HG03139 (cell line): ENCODE measurements around the gene PDE4D.
A peak's percentile ranks its signal among the peaks of the same experiment; 100 is the strongest.
"Not testable (repeated sequence)": the region's sequence is repeated elsewhere in the genome, so short reads cannot be mapped to it uniquely, and the experiment has no call there.

Source experiments
- ATAC-seq: cut with Tn5 transposase; IDR thresholded peaks from one replicate; pipeline ENCODE4 v1.9.1; 2021; ENCODE audit not compliant: unreplicated experiment

PDE4D gene

DNA sequence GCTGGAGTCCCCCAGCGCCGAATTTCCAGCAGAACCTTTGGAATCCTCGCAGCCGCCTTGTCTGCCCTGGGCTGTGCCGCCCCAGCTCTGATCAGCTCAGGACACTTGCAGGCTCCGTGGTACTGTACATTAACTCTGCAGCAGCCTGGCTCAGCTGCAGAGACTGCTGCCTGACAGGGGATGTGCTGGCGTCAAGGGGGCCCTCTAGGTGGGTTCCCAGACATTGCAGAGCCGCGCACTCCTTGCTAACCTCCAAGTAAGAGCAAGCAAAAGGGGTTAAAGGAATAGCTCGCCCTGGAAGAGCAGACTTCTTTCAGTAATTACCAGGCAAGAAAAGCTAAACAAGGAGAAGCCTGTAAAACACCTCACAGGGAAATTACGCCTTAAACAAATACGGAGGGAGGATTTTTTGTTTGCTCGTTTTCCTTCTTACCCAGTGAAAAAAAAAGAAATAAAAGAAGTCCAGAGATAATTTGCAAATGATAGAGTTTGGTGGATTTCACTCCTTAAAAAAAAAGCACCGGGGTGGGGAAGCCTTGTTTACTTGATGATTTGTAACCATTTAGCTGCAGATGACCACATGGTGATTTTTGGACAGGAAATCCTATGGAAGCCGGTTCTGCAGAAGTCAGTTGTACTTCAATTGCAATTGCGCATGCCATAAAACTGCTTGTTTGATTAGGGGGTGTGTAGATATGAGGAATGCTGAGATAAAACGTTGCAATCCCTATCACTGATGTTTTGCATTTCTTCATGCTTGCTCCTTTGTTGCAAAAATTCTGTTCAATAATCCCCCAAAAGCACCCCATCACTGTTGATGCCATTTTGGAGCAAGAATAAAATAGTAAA lies 305.8 kb downstream of the PDE4D start:
- ATAC-seq = no peak

GRCh38 chr5:59586841-59587240 lies 306.7 kb downstream of the PDE4D start:
- ATAC-seq = no peak

DNA sequence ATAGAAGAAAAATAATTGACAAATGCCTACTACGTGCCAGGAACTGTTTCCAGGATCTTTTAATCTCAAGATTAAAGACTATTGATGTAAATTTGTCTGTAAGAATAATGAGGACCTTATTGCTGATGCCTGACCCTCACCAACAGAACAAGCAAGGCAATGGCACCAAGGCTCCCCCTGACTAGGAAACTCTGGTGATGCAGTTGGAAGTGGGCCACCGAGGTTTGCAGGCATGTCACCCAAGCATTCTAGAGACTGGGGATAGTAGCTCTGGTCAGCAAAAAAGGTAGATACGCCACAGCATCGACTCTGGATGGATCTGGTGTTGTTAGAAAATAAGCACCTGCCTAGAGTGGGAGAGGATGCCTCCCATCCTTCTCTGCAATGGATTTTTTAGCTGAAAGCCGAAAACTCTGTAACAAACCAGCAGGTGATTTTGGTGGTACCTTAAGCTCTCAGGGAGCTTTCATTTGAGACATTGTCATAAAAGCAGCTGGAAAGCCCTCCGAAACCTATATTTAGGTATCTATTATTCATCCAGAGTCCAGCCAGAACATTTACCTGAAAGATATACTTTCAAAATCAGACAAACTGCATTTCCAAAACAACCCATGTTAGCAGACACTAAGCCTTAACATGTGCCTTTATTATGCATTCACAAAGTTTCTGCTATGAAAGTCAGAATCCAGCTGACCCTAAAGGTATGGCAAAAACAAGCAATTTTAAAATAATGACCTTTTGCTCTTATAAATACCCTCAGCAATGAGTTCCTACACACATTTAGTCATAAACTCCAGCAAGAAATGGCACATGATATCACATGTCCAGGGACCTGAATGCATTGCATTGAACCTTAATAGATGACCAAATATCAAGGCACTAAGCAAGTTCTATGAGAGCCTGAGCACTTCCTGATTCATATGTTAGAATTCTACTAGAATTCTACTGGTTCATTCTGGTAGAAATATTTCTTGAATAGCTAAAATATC lies 308.4 kb downstream of the PDE4D start:
- no peak for ATAC-seq

- no peak for ATAC-seq
Observed at GRCh38 chr5:59583810-59584562, 309.5 kb downstream of the PDE4D start.

- no peak for ATAC-seq
Observed at GRCh38 chr5:59583151-59583809, 310.2 kb downstream of the PDE4D start.

DNA sequence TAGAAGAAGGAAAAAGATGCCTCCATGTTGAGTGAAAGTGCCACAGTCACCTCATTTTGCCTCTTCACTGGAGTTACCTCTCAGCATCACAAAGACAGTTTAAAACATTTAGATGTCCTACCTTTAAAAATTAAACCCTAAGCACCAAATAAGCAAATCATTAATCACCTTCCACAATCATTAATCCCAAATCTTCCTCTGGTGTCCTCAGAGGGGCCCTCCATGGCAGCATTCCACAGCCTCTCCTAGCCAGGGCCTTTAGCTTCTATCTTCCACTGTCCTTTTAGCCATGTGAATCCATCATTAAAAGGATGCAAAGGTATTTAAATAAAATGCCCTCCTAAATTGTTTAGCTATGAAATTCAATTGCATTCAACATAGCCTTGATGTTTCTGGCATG lies 310.8 kb downstream of the PDE4D start:
- no peak for ATAC-seq

DNA sequence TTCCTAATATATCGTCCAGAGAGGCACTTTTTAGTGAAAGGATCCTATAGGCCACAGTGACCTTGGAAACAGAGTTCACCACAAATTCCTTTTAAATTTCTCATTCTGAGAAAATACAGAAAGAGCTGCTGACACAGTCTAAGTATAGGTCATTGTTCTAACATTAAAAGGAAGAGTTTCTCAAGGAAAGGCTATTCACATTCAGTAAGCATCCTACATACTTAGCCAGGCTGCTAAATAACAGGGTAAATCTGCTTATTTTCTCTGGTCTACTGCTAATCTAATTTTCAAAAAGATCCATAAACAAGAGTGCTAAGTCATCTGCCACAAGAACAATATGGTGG lies 313.7 kb downstream of the PDE4D start:
- ATAC-seq = no peak

- no peak for ATAC-seq
Observed at GRCh38 chr5:59579101-59579823, 314.3 kb downstream of the PDE4D start.

DNA sequence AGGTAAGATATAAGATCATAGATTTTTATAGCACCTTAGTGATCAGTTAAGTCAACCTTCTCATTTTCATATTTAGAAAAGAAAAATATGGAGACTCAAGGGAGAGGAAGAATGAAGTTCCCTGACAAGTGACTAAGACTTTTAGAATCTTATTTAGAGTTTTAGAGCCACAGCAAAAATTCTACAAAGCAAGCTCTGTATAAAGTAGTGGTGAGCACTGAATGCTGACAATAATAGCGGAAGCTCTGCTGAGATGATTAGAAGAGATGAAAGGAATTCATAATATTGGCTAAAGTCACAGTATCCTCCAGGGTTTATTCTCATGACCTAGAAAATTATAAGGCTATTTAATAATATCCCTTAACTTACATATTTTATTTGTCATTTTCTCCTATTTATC lies 316.0 kb downstream of the PDE4D start:
- no peak for ATAC-seq

DNA sequence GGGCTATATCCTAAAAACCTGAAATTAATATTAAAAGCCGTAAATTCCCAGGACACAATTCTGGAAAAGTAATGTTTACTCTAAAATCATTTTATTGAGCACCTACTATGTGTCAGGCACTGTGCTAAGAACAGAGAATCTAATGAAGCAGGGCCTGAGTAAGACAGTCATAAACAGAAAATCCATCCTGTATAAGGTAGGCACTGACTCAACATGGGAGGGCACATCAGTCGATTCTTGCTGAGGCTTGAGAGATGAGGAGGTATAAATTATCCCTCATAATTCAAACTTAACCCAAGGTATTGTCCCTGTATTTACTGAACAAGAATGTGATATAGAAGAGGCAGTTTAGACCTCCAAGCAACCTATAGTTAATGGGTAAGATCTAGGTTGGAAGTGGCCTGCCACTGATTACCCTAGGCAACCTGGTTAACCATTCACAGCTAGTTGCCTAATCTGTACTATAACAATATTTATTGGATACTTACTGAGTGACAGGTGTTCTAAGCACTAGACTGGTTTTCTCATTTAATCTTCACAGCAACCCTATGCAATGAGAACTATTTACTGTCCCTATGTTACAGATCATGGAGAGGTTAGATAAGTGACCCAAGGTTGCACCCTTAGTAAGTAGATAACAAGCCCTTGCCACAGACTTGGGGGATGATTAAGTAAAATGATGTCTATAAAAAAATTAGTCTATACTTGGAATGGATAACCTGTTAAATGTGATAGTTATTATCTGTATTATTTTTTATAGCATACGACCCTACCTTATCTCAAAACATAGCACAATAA lies 317.7 kb downstream of the PDE4D start:
- peak; percentile 77 for ATAC-seq

- not testable (repeated sequence) for ATAC-seq
Observed at GRCh38 chr5:59573509-59573908, 320.0 kb downstream of the PDE4D start.

DNA sequence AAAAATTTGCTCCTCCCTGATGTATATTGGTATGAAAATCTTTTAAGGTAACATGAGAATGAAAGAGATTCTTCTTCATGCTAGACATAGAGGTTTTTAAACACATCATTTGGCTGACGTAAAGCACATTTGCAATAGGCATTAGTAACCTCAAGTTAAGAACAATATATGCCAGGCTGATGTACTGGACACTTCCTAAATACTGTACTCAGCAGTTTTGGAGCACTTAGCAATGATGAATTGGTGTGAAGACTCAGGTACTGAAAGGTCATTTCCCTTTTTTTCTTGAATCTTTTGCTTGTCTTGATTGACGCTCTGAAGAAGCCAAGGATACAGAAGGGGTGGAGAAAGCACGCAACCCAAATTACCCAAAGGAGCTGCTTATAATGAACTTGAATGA lies 322.5 kb downstream of the PDE4D start:
- no peak for ATAC-seq

DNA sequence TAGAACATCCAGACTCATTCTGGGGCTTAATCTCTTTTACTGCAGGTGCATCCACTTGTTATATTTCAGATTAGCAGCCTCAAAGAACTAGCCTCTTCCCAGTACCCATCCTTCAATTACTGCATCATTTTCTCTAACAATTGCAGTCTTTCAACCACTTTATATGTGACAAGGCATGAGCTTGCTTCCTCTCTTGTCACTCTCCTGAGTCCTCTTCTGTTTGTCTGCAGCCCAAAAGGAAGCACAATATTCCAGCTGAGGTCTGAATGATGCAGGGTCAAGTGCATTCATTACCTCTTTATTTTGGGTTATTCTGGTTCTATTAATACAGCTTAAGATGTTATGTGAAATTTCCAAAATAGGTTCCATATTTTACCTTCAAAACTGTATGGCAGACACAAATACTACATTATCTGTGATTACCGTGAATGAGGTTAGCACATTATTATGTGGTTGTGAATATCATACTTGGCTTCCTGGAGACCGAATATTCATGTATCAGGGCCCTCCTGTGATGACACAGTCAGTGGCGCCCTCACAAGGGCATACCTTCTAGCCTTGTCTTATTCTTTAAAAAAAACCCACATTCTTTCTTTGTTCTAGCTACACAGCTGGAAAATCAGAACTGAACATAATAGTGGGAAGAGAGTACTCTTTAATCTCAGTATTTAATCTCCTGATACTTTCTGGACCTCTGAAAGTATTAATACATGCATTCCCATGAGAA lies 323.8 kb downstream of the PDE4D start:
- ATAC-seq = no peak

DNA sequence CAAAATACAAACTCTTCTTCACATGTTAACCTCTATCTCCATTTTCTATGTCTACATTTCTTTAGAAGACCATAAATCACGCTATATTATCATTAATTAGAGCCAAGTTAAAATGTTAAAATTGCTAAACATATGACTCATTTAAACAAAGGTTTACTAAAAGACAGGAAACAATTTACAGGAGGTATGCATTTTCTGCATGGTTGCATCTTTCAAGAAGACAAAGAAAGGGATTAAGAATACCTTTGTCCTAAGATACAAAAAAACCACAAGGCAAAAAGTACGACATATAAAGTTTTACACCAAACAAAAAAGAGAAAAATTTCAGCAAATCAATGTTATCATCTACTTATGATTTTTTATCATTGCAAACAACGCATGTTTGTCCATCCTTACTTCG lies 324.4 kb downstream of the PDE4D start:
- ATAC-seq = no peak

- ATAC-seq = no peak
Observed at GRCh38 chr5:59568161-59568560, 325.4 kb downstream of the PDE4D start.

DNA sequence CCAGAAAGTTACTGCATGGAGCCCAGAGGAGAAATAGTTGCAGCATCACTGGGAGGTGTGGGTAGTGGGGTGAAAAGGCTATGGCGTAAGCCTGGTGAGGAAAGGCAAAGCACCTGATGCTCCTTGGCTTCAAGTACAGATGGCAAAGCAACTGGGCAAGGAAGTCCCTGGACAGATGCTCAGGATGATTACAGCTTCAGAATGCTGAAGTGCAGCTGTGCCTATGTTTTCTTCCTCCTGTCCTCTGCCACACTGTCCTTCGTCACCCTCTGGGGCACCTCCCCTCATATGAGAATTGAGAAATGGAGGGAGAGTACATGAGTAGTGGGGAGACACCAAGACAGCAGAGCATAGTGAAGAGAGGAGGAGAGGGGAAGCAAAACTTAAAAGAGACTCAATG lies 328.0 kb downstream of the PDE4D start:
- no peak for ATAC-seq

DNA sequence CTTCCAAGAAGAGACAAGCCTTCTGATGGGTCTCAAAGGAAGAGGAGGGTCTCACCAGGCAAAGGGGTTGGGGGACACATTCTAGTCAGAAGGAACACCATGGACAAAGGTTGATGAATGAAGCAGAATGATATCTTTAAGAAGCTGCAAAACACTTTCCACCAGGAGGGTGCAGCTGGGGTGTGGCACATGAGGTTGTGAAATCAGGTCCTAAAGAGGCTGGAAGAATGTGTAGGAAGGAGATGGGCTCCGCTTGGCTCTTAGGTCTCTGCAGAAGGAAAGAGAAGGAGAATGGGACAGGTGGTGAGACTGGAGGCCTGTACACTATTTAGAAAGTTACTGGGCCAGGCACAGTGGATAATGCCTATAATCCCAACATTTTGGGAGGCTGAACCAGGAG lies 328.6 kb downstream of the PDE4D start:
- no peak for ATAC-seq

DNA sequence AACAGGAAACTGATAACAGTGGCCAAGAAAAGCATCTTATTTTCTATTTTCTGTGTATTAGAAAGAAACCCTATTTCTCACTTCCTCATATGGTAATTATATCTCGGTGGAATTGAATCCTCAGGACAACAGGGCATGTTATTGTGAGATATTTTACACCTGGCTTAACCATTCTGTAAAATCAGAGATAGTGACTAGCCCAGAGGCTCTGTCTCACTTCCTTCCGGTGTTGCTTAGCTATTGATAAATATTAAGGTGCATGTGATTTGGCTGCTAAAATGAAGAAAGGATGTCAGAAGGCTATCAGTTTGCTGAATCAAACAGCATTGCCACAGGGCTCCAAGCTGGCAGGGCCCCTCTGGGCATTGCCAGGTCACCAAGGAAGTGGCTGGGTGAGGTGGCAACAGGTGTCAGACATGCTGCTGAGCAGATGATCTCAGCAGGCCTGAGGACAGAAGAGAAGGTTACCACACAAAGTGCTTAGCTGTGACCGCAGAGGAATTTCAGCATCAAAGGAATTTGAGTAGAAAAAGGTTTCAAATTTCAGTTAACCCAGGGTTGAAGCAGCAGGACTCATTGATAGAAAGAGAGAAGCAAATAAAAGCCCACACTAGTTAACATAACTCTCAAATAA lies 330.7 kb downstream of the PDE4D start:
- peak; percentile 91 for ATAC-seq
